SK-N-SH treated with all-trans-retinoic acid at 6 μM for 48 hours (cell line): ENCODE measurements around the gene KCNG4.

Source experiments
- ATAC-seq: fragments of 200-7000 bp; cut with Tn5 transposase; 3 replicates; pipeline ENCODE4 v1.9.1; 2020; ENCODE audit warnings: mild to moderate bottlenecking, moderate library complexity
- ARNTL ChIP-seq: fragments of 450-650 bp; formaldehyde crosslinking; IDR thresholded peaks from 2 replicates; pipeline ENCODE4 v1.5.0; 2020; ENCODE audit warnings: low read depth, mild to moderate bottlenecking, moderate library complexity, borderline replicate concordance
- CSDC2 ChIP-seq: fragments of 250-450 bp; sonication (Bioruptor Pico); IDR thresholded peaks from 2 replicates; pipeline ENCODE4 v1.5.0; 2020; ENCODE audit warnings: mild to moderate bottlenecking, moderate library complexity
- GLIS3 ChIP-seq: fragments of 250-450 bp; sonication (Bioruptor Pico); IDR thresholded peaks from 2 replicates; pipeline ENCODE4 v1.5.0; 2020; ENCODE audit warnings: mild to moderate bottlenecking, moderate library complexity
- OSR1 ChIP-seq: fragments of 250-450 bp; sonication (Bioruptor Pico); IDR thresholded peaks from 2 replicates; pipeline ENCODE4 v1.8.0; 2022; ENCODE audit warnings: moderate library complexity, mild to moderate bottlenecking, inconsistent platforms
- RARB ChIP-seq: fragments of 250-450 bp; sonication (Bioruptor Pico); IDR thresholded peaks from 2 replicates; pipeline ENCODE4 v1.8.0; 2021; ENCODE audit warnings: mild to moderate bottlenecking, moderate library complexity
- ZFP30 ChIP-seq: fragments of 450-650 bp; formaldehyde crosslinking; IDR thresholded peaks from 2 replicates; pipeline ENCODE4 v1.5.0; 2022; ENCODE audit warnings: mild to moderate bottlenecking, moderate library complexity
- TF ChIP-seq, protein P1 (sequence below): fragments of 250-450 bp; sonication (Bioruptor Pico); IDR thresholded peaks from 2 replicates; pipeline ENCODE4 v1.8.0; 2021; ENCODE audit warnings: low read depth, mild to moderate bottlenecking, moderate library complexity, borderline replicate concordance

KCNG4 gene

DNA sequence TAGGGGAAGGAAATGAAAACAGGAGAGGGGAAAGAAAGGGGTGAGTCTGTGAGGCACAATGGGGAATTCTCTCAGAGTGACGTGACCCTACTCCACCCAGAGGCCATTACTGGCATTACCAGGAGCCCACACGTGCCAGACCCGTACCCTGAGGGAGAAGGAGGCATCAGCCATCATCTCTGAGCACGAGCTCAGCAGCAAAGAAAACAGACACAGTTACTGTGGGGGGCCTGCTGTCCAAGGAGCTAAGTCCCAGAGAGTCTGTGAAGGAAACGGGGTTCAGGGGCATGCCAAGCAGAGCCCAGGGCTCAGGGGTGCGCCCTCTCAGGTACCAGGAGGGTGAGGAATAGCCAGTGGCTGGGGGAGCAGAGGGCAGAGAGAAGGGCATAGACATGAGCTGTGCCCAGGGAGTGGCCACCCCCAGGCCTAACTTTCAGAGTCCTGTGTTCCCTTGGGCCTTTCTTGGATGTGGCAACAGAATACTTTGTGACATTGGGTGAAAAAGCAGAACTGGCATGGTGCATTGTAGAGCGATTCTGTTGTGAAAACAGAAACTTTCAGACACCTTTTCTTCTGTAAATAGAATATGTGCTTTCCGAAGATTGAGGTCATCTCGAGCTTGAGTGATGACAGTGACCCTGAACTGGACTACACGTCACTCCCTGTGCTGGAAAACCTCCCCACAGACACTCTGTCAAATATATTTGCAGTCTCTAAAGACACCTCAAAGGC lies 64.3 kb downstream of the KCNG4 start:
- peak; percentile 96 for ATAC-seq
- TF ChIP-seq ARNTL (CRISPR knock-in tag): no peak
- no peak for TF ChIP-seq OSR1 (CRISPR knock-in tag)
- TF ChIP-seq RARB: no peak

DNA sequence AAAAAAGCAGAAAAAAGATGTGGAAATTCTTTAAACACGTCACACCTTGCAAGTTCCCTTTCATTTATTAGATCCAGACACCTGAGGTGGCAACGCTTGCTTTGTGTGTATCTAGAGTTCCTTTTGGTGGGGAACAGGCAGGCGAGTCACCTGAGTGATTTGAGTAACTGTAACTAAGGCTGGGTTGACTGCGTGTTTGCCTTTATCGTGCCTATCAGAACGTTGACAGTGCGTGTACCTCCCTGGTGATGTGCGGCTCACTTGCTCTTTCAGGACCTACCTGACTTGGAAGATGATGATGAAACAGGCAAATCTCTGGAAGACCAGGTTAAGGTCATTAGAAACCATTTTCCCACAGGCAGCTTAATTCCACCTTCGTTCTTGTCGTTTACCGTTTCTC lies 65.4 kb downstream of the KCNG4 start:
- ATAC-seq: no peak
- TF ChIP-seq GLIS3 (CRISPR knock-in tag) (no peak), ZFP30 (no peak), CSDC2 (CRISPR knock-in tag) (no peak)

DNA sequence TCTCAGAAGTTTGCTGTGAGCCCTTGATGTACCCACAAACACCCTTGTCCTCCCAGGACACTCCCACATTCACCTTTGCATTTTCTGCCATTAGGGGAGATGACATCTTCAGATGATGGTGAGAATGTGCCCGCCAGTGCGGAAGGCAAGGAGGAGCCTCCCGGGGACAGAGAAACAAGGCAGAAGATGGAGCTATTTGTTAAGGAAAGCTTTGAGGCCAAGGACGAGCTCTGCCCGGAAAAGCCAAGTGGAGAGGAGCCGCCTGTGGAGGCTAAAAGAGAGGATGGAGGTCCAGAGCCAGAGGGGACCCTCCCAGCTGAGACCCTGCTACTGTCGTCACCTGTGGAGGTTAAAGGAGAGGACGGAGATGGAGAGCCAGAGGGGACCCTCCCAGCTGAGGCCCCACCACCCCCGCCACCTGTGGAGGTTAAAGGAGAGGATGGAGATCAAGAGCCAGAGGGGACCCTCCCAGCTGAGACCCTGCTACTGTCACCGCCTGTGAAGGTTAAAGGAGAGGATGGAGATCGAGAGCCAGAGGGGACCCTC lies 70.0 kb downstream of the KCNG4 start:
- TF ChIP-seq, protein P1, sequence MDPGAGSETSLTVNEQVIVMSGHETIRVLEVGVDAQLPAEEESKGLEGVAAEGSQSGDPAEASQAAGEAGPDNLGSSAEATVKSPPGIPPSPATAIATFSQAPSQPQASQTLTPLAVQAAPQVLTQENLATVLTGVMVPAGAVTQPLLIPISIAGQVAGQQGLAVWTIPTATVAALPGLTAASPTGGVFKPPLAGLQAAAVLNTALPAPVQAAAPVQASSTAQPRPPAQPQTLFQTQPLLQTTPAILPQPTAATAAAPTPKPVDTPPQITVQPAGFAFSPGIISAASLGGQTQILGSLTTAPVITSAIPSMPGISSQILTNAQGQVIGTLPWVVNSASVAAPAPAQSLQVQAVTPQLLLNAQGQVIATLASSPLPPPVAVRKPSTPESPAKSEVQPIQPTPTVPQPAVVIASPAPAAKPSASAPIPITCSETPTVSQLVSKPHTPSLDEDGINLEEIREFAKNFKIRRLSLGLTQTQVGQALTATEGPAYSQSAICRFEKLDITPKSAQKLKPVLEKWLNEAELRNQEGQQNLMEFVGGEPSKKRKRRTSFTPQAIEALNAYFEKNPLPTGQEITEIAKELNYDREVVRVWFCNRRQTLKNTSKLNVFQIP (CRISPR knock-in tag): no peak
- no peak for ATAC-seq
